ENCODE measurements around the gene CARHSP1.
"Not testable (repeated sequence)": the region's sequence is repeated elsewhere in the genome, so short reads cannot be mapped to it uniquely, and the experiment has no call there.

The CARHSP1 gene

DNA sequence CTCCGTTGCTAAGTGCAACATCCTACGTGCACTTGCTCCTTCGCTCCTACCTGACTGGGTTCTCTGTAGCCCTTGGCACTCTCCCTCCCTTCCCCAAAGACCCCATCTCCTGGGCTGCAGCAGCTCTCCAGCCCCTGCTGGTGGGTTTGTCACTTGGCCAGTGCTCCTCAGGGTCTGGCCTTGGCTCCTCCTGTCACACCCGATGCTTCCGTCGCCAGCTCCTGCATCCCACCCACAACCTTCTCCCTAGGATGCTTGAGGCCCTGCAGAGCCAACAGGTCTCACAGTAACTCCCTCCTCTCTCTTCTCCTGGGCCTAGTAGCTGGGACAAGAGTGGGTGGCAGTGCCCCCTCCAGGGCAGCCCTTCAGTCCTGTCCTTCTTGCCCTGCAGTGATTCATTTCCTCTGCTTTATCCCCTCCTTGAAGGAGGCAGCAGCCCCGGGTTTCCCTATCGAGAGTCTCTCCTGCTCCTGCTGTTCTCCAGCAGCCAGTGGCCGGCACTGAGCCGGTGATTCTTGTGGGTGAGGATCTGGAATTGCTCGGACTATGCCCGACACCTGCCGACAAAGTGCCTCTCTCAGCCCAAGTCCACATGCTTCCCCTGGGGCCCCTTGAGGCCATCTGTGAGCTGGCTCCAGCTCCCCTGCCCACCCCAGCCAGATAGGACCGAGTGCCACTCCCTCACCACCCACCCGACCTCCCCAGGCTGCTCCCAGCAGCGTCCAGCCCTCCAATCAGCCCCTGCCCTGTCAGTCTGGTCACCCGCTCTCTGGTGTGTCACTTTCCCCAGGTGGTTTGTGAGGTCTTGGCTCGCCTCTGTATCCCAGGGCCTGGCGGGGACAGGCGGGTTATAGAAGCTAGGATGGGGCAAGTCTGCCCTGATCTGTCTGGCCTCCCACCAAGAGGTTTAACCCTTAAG lies 17.1 kb upstream of the CARHSP1 start:
- H3K9me3 ChIP-seq (ENCODE audit: control insufficient read depth, insufficient read depth, low read length) = no peaks in the 10 kb centered on the region
- H3K4me3 ChIP-seq (ENCODE audit: low read length) = no peak overlapping the region
- H3K27me3 ChIP-seq (ENCODE audit: control insufficient read depth, insufficient read depth, low read length) = no peaks in the 10 kb centered on the region
- H3K4me1 ChIP-seq (ENCODE audit: control insufficient read depth, insufficient read depth, low read length) = 0 out of 2 replicates have a peak, but pooled peaks cover 2% of the 10 kb centered on the region
- H3K27ac ChIP-seq (ENCODE audit: low read length) = no peak overlapping the region
- H3K36me3 ChIP-seq (ENCODE audit: control insufficient read depth, insufficient read depth, low read length) = peaks cover 10% of the 10 kb centered on the region; the same call in 1 of the 2 replicates
- no peak for DNase-seq (ENCODE audit: low read depth, low spot score)
- no CpG with 5 or more reads among the region's 20 CpGs for WGBS (ENCODE audit: insufficient coverage, insufficient read length)

DNA sequence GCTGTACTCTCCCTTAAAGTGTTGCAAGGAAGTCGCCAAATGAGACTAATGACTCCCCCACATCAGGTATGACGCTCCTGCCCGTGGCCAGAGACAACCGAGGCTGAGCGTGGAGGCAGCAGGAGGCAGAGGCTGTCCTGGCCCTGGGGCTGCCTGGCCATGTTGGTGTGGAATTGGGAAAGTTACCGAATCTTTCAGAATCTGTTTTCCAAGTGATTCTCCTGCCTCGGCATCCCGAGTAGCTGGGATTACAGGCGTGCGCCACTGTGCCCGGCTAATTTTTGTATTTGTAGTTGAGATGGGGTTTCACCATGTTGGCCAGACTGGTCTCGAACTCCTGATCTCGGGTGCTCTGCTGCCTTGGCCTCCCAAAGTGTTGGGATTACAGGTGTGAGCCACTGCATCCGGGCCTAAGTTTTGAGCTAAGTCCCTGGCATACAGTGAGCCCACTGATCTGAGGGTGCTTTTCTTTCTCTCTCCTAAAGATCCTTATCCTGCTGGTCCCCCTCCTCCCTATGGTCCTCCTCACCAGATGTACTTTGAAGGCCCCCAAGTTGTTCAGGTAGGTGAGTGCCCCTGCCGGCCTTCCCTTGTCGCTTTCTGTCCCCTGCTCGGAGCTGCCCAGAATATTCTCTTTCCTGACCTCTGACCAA lies 14.0 kb upstream of the CARHSP1 start:
- no peak for DNase-seq (ENCODE audit: low read depth, low spot score)
- H3K36me3 ChIP-seq (ENCODE audit: control insufficient read depth, insufficient read depth, low read length) = no peaks in the 10 kb centered on the region; the same call in 1 of the 2 replicates
- no peaks in the 10 kb centered on the region for H3K9me3 ChIP-seq (ENCODE audit: control insufficient read depth, insufficient read depth, low read length)
- WGBS (ENCODE audit: insufficient coverage, insufficient read length) = no CpG with 5 or more reads among the region's 17 CpGs
- H3K27ac ChIP-seq (ENCODE audit: low read length) = no peak overlapping the region
- no peak overlapping the region for H3K4me3 ChIP-seq (ENCODE audit: low read length)
- peaks cover 3% of the 10 kb centered on the region for H3K4me1 ChIP-seq (ENCODE audit: control insufficient read depth, insufficient read depth, low read length)
- no peaks in the 10 kb centered on the region for H3K27me3 ChIP-seq (ENCODE audit: control insufficient read depth, insufficient read depth, low read length)

DNA sequence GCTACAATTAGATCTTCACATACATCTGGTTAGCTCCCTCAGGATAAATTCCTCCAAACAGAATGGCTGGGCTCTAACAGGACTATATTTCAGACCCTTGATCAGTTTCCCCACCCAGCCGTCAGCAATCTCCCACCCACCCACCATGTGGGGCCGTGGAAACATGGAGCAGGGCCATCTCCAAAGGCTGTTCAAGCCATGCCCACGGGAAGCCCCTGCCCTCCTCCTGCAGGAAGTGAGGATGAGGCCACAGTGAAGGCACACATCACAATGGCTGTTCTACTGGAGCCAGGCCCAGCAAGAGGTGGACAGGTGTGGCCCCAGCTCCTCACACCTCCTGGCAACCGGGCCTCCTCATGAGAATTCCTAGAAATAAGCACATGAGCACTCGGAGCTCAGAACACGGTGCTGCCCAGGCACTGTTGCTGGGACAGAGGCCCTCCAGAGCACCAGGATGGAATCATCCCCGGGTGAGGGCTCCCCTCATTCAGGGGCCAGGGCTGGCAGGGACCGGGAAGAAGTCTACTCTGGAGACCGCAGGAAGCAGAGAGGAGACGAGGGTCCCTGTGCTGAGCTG lies 13.3 kb upstream of the CARHSP1 start, which contains the start of gene LITAFD:
Gene LITAFD (plus strand): TSS at position 311 of the 577 bp plus-strand sequence. CDS start 2,005 bp downstream, outside the sequence.
- no peaks in the 10 kb centered on the region for H3K9me3 ChIP-seq (ENCODE audit: control insufficient read depth, insufficient read depth, low read length)
- no peaks in the 10 kb centered on the region for H3K36me3 ChIP-seq (ENCODE audit: control insufficient read depth, insufficient read depth, low read length)
- DNase-seq (ENCODE audit: low read depth, low spot score) = no peak
- no peak within 1 kb of the TSS for H3K4me3 ChIP-seq (ENCODE audit: low read length)
- no CpG with 5 or more reads among the region's 10 CpGs for WGBS (ENCODE audit: insufficient coverage, insufficient read length)
- peaks cover 3% of the 10 kb centered on the region for H3K4me1 ChIP-seq (ENCODE audit: control insufficient read depth, insufficient read depth, low read length)
- no peak within 1 kb of the TSS for H3K27ac ChIP-seq (ENCODE audit: low read length)
- H3K27me3 ChIP-seq (ENCODE audit: control insufficient read depth, insufficient read depth, low read length) = no peaks in the 10 kb centered on the region

DNA sequence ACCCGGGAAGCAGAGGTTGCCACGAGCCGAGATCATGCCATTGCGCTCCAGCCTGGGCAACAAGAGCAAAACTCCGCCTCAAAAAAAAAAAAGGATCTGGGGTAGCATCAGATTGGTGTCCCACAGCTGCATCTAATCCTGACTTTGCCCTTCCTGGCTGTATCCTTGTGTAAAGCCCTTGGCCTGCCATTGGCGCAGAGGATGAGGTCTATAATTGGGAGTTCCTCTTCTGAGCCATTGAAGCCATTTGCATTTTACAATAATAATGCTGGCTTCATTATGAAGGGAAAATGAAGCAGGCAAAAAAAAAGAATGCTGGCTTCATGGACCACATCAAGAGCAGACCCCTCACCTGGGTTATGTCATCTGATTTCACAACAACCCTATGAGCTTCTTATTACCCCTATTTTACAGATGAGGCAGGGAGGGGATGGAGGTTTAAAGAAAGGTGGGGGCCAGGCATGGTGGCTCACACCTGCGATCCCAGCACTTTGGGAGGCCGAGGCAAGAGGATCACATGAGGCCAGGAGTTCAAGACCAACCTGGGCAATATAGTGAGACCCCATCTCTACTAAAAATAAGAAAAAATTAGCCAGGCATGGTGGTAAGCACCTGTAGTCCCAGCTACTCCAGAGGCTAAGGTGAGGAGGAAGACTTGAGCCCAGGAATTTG lies 12.2 kb upstream of the CARHSP1 start:
- DNase-seq (ENCODE audit: low read depth, low spot score) = no peak
- H3K9me3 ChIP-seq (ENCODE audit: control insufficient read depth, insufficient read depth, low read length) = no peaks in the 10 kb centered on the region
- H3K4me1 ChIP-seq (ENCODE audit: control insufficient read depth, insufficient read depth, low read length) = peaks cover 1% of the 10 kb centered on the region
- H3K4me3 ChIP-seq (ENCODE audit: low read length) = no peak overlapping the region
- H3K27me3 ChIP-seq (ENCODE audit: control insufficient read depth, insufficient read depth, low read length) = no peaks in the 10 kb centered on the region
- no CpG with 5 or more reads among the region's 8 CpGs for WGBS (ENCODE audit: insufficient coverage, insufficient read length)
- H3K36me3 ChIP-seq (ENCODE audit: control insufficient read depth, insufficient read depth, low read length) = no peaks in the 10 kb centered on the region
- H3K27ac ChIP-seq (ENCODE audit: low read length) = no peak overlapping the region

DNA sequence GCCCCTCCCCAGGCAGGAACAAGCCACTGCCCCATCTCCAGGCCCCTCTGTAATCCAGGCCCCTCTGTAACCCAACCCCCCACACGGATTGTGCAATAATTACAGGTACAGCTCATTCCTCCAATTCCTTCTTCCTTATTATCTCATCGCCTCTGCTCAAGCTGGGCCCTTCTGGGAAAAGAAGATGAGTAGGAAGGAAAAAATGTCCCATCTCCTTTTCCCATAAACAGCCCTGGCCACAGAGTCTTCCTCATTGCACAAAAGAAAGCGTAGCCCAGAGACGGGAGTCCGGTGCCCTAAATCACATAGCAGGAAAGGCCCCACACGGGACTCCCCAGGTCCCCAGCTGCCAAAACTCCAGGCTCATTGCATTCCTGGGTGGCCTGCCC lies 9.7 kb upstream of the CARHSP1 start:
- H3K36me3 ChIP-seq (ENCODE audit: control insufficient read depth, insufficient read depth, low read length) = no peaks in the 10 kb centered on the region
- no peak for DNase-seq (ENCODE audit: low read depth, low spot score)
- WGBS (ENCODE audit: insufficient coverage, insufficient read length) = no CpG with 5 or more reads among the region's 6 CpGs
- H3K4me3 ChIP-seq (ENCODE audit: low read length) = no peak overlapping the region
- H3K27ac ChIP-seq (ENCODE audit: low read length) = no peak overlapping the region
- no peaks in the 10 kb centered on the region for H3K9me3 ChIP-seq (ENCODE audit: control insufficient read depth, insufficient read depth, low read length)
- H3K4me1 ChIP-seq (ENCODE audit: control insufficient read depth, insufficient read depth, low read length) = peaks cover 1% of the 10 kb centered on the region
- H3K27me3 ChIP-seq (ENCODE audit: control insufficient read depth, insufficient read depth, low read length) = no peaks in the 10 kb centered on the region

DNA sequence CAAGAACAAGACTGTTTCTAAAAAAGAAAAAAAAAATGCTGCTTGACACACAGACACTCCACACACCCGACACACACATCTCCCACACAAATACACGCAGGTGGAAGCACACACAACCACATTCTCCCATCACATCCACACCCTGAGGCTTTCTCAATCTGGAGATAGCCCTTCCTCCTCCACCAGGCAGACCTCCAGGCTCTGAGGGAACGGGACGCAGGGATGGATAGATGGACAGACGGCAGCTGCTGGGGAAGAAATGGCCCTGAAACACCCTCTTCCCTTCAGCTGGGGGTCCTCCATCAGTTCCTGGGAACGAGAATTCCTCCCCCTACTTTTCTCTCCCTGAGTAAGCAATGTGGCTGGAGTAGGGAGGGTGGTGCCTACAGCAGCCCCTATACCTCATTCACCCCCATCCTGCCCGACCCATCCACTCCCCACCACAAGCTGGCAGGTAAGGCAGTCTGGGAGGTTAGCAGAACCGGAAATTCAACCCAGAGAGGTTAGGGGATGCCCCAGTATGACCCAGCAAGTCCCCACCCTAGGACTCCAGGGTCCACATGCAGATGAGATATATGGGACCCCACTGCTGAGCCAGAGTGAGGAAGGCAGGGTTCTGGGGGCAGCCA lies 9.2 kb upstream of the CARHSP1 start:
- WGBS (ENCODE audit: insufficient coverage, insufficient read length) = no CpG with 5 or more reads among the region's 8 CpGs
- H3K27ac ChIP-seq (ENCODE audit: low read length) = no peak overlapping the region

DNA sequence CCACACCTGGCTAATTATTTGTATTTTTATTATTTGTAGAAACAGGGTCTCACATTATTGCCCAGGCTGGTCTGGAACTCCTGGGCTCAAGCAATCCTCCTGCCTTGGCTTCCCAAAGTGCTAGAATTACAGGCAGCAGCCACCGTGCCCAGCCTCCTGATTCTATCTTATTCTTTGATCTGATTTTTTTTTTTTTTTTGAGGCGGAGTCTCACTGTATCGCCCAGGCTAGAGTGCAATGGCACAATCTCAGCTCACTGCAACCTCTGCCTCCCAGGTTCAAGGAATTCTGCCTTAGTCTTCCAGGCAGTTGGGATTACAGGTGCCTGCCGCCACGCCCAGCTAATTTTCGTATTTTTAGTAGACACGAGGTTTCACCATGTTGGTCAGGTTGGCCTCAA lies 6.5 kb upstream of the CARHSP1 start:
- not testable (repeated sequence) for H3K27ac ChIP-seq (ENCODE audit: low read length); H3K9me3 ChIP-seq (ENCODE audit: control insufficient read depth, insufficient read depth, low read length); H3K27me3 ChIP-seq (ENCODE audit: control insufficient read depth, insufficient read depth, low read length); H3K4me3 ChIP-seq (ENCODE audit: low read length); DNase-seq (ENCODE audit: low read depth, low spot score); H3K4me1 ChIP-seq (ENCODE audit: control insufficient read depth, insufficient read depth, low read length); H3K36me3 ChIP-seq (ENCODE audit: control insufficient read depth, insufficient read depth, low read length)
- no CpG with 5 or more reads among the region's 7 CpGs for WGBS (ENCODE audit: insufficient coverage, insufficient read length)

More for the DNA sequence above, 9.2 kb upstream of the CARHSP1 start:
- Histone ChIP-seq H3K27me3 (ENCODE audit: control insufficient read depth, insufficient read depth, low read length) (no peaks in the 10 kb centered on the region), H3K36me3 (ENCODE audit: control insufficient read depth, insufficient read depth, low read length) (no peaks in the 10 kb centered on the region), H3K4me3 (ENCODE audit: low read length) (no peak overlapping the region), H3K9me3 (ENCODE audit: control insufficient read depth, insufficient read depth, low read length) (no peaks in the 10 kb centered on the region), H3K4me1 (ENCODE audit: control insufficient read depth, insufficient read depth, low read length) (peaks cover 1% of the 10 kb centered on the region)
- DNase-seq (ENCODE audit: low read depth, low spot score) = no peak

DNA sequence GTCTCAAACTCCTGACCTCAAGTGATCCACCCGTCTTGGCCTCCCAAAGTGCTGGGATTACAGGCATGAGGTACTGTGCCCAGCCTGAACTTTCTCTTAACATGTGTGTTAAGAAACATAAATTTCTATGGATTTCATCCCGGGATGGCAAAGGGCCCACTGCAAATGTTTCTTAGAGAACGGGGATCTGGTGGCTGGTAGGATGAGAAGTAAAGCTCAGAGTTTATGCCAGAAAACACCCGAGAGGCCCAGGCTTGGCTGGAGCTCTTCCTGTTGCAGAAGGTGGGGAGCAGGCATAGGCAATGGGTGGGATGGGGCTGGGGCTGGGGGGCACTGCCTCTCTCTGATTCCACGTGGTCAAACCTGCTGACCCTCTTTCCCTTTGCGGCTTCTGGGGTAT lies 5.6 kb upstream of the CARHSP1 start:
- Histone ChIP-seq H3K4me3 (ENCODE audit: low read length) (no peak overlapping the region), H3K9me3 (ENCODE audit: control insufficient read depth, insufficient read depth, low read length) (no peaks in the 10 kb centered on the region), H3K27me3 (ENCODE audit: control insufficient read depth, insufficient read depth, low read length) (no peaks in the 10 kb centered on the region), H3K27ac (ENCODE audit: low read length) (no peak overlapping the region), H3K4me1 (ENCODE audit: control insufficient read depth, insufficient read depth, low read length) (peaks cover 1% of the 10 kb centered on the region), H3K36me3 (ENCODE audit: control insufficient read depth, insufficient read depth, low read length) (no peaks in the 10 kb centered on the region)
- DNase-seq (ENCODE audit: low read depth, low spot score) = no peak
- no CpG with 5 or more reads among the region's 6 CpGs for WGBS (ENCODE audit: insufficient coverage, insufficient read length)

DNA sequence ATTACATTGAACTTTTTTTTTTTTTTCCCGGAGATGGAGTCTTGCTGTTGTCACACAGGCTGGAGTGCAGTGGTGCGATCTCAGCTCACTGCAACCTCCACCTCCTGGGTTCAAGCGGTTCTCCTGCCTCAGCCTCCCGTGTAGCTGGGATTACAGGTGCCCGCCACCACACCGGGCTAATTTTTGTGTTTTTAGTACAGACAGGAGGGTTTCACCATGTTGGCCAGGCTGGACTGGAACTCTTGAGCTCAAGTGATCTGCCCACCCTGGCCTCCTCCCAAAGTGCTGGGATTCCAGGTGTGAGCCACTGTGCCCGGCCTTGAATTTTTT lies 5.0 kb upstream of the CARHSP1 start:
- WGBS (ENCODE audit: insufficient coverage, insufficient read length) = no CpG with 5 or more reads among the region's 7 CpGs

More for the DNA sequence above, 5.0 kb upstream of the CARHSP1 start:
- not testable (repeated sequence) for H3K4me3 ChIP-seq (ENCODE audit: low read length); H3K27ac ChIP-seq (ENCODE audit: low read length); H3K27me3 ChIP-seq (ENCODE audit: control insufficient read depth, insufficient read depth, low read length); DNase-seq (ENCODE audit: low read depth, low spot score); H3K36me3 ChIP-seq (ENCODE audit: control insufficient read depth, insufficient read depth, low read length); H3K4me1 ChIP-seq (ENCODE audit: control insufficient read depth, insufficient read depth, low read length); H3K9me3 ChIP-seq (ENCODE audit: control insufficient read depth, insufficient read depth, low read length)
